Activated CD8-positive, alpha-beta memory T cell treated with anti-CD3 and anti-CD28 coated beads for 48 hours (primary cell): ENCODE data around the gene TMEM236.
A peak's percentile ranks its signal among the peaks of the same experiment; 100 is the strongest.

Source experiments
- DNase-seq, 3 experiments: peaks; one replicate each; pipeline ENCODE4 v3.0.0-alpha.2; 2020; ENCODE audit warnings: low read depth in 2 of 3, low spot score in 2 of 3

TMEM236 gene

DNA sequence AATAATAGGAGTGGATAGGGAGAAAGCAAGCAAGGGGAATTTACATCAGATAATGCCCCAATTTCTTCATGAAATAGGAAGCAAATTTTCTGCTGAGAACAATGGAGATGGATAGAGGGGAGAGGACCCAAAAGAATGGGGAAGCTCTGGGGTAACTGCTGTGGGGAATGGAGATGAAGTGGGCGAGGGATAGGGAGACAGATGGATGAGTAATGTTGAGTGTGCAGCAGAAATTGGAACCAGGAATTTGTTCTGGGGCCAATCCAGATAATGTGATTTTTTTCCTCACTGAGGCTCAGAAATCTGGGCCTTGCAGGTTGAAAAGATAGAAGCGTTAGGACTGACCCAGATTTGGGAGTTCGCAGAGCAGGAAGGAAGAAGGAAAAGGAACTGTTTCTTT, 32.7 kb downstream of the TMEM236 start:
- DNase-seq: no peak

- DNase-seq: no peak
These were observed 33.4 kb downstream of the TMEM236 start for GRCh38 chr10:17785276-17785930.

- no peak for DNase-seq
These were observed 35.3 kb downstream of the TMEM236 start for GRCh38 chr10:17787087-17787961.

GRCh38 chr10:17788646-17789045, 36.6 kb downstream of the TMEM236 start:
- DNase-seq: no peak

- no peak for DNase-seq
These were observed 37.4 kb downstream of the TMEM236 start for GRCh38 chr10:17789396-17789795.

GRCh38 chr10:17790651-17791050, 38.6 kb downstream of the TMEM236 start:
- DNase-seq: no peak

DNA sequence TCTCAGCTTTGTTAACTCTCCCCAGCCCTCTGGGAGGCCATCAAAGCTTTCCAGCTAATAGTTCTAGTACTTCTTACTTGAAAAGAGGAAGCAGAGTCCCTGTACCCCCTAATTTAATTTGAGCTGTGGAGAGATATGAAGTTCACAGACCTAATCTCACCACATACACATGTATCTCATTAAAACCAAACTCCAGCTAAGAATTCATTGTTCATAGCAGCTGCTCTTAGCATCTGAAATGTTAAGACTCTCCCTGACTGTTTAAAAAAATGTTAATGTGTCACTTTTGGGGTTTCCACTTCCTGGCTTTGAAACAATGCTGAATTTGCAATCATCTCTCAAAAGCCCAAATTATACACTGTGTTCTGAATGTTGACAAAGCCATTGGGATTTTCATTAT, 41.0 kb downstream of the TMEM236 start:
- DNase-seq: no peak

DNA sequence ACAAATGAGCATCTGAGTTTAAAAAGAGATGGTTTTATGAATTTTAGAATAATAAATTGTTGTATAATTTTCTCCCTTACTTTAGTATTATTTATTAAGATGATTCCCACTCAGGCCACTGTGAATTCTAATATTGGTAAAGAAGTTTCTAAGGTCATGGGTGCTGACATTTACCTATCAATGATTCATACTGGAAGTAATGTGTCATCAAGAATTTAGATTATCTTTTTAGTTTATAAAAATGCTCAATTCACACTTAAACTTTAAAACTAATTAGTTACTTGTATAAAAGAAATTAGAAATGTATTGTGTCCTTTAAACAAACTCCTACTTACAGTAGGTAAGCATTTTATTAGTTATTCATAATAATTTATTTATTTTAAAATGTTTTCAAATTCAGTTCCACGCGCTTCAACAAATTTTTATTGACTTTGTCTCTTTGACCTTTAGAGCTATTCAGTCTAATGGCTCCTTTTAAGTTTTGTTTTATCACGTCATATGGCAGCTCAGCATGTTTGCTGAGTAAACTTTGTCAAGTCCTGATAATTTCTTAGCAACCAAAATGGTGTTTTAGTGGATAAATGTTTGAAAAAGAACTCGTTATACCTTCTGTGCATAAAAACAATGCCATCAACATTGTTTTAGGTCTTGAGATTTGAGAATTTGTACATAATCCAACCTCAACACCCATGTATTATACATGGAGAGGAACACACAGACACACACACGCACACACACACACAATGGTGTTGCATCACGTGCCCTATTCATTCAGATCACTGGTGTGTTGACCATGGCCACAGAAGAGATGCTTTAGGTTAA, 42.0 kb downstream of the TMEM236 start:
- no peak for DNase-seq

GRCh38 chr10:17795083-17795482, 43.1 kb downstream of the TMEM236 start:
- no peak for DNase-seq

DNA sequence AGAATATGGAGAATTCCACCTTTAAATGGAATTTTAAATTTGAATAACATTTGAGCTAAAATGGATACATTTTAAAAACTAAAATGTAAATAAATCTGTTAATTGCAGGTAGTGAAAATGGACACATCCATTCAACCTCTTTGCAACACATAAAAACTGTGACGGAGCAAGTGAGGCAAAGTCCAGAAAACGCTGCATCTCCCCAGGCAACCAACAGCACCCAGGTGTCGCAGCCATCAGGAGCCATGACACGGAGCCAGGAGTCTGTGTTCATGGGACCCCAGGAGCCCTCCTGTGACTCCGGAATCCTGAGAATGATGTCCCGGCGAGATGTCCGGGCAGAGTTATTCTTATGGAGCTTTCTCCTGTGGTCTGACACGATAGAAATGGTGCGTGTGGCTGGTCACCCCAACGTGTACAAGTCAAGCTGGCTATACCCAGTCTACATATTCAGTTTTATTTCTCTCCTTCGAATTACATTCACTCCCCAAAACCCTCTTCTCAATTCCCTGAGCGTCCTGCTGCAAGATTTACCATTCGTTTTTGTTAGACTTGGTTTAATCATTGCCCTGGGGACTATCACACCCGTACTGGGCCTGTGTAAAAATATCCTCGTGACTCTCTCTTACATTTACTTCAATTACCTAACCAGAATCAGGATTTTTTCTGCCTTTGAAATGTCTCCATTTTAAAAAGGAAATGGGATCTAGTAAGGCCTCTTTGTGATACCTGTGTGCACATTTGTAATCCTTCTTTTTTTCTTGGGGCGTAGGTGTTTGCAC, 44.0 kb downstream of the TMEM236 start:
- no peak for DNase-seq

DNA sequence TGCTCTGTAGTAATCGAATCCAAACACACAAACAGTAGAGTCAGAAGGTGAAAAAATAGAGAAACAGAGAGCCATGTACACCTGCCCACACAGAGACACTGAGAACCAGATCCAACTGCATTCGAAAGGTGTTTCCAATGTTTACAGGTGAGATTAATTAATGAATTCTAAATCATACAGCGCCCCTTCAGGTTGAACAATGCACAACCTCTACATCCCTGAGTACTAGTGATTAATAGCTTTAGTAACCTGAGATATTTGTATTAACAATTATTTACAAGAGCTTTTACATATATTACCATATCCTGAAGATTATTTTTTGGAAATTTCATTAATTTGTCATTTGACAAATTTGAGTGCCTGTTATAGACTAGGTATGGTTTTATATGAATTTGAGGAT, 49.5 kb downstream of the TMEM236 start:
- DNase-seq: no peak

DNA sequence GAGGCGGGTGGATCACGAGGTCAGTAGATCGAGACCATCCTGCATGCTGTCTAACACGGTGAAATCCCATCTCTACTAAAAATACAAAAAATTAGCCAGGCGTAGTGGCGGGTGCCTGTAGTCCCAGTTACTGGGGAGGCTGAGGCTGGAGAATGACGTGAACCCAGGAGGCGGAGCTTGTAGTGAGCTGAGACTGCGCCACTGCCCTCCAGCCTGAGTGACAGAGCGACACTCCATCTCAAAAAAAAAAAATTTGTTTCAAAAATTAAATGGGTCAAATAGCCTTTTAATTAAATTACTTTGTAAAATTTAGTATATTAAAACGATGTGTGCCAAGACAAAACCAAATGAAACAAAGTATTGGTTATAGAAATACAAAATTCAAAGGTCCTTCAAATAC, 50.3 kb downstream of the TMEM236 start:
- no peak for DNase-seq

DNA sequence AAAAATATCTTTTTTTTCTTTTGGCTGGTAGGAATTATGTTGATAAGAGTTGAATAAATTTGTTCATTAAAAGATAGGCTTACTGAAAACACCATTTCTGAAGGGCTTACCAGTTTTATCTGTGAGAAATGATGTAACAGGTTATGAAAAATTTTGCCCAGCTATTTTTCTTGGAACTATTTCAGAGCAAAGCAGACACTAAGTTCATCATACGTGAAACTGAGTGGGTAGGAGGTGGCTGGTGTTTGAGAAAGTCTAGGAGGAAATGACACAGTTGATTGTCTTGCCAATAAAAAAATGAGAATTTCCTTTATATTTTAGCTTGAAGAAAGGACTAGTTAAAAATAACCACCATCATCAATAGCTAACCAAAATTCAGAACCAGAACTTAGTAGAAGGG, 51.0 kb downstream of the TMEM236 start:
- DNase-seq: no peak

GRCh38 chr10:17805330-17805729, 53.3 kb downstream of the TMEM236 start:
- no peak for DNase-seq

DNA sequence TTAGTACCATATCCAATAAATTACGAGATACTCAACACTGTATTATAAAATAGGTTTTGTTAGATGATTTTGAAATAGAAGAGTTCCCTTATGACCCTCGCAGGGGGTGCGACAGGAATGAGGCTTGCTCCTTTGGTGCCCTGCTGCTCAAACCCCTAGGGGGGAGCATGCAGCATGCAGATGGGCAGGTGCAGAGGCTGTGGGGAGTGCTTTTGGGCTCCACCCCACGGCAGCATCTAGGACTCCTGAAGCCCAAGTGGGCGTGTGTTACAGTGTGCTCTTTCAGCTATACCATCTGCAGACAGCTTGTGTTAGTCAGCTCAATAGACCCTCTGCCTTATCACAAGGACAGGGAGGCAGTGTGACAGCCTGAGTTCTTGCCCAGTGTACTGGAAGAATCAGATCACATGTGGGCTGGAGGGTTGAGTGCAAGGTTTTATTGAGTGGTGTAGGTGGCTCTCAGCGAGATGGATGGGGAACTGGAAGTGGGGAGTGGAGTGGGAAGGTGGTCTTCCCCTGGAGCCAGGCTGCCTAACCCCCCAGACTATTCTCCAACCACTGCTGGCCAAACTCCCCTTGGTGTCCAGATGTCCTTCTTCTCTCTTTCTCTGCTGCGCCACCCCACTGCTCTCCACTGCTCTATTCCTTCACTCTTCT, 54.0 kb downstream of the TMEM236 start:
- peak in 1 of 3 experiments; percentile 2 for DNase-seq

DNA sequence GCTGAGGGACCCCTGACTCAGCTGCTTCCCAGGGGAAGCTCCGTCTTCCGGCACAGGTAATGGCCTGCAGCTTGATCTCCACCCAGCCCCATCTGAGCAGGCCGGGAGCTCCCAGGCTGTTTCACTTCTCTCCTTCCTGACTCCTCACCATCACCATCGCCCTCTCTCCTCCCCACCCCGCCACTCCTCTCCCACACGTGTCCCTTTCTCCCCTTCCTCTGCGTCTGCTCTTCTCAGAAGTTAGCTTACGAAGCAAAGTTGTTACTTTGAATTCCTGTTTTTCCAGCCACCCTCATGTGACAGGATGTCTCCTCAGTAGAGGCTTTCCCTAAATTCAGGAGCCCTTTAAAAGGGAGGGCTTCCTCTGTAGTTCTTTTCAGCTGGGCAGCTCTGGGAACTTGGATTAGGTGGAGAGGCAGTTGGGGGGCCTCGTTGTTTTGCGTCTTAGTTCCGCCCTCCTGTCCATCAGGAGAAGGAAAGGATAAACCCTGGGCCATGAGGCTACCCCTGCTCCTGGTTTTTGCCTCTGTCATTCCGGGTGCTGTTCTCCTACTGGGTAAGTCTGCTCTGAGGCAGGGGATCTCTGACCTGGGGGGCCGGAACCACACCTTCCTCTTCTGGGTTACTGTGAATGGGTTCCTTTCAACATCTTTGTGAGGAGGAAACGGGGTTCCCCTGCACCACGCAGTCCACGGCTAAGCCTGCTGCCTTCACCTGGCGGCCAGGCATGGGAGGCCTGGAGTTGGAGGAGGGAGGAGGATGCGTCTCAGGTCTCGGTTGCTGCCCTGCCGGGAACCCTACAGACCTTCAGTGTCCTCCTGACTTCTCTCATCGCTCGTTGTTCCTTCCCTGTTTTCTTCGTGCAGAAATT, 57.2 kb downstream of the TMEM236 start, which contains the start of gene MRC1:
Gene MRC1 (plus strand): TSS at position 378 of the 871 bp plus-strand sequence. CDS start 118 bp downstream, at position 496.
- no peak for DNase-seq

- DNase-seq: no peak
These were observed 59.3 kb downstream of the TMEM236 start for GRCh38 chr10:17811146-17811865.

- DNase-seq: no peak
These were observed 63.0 kb downstream of the TMEM236 start for GRCh38 chr10:17814973-17815372.

GRCh38 chr10:17816199-17816598, 64.2 kb downstream of the TMEM236 start:
- no peak for DNase-seq
